Keratinocyte (primary cell): ENCODE measurements around the gene ELMO2.

Source experiments
- CTCF ChIP-seq, 3 experiments: IDR thresholded peaks in 1 of 3; conservative IDR thresholded peaks in 1 of 3; optimal IDR thresholded peaks in 1 of 3; 2 replicates in 2 of 3; 3 replicates in 1 of 3; pipeline versions ENCODE3 to v1.5.1; 2011; ENCODE audit warnings: low read length in 3 of 3, mild to moderate bottlenecking in 3 of 3, moderate library complexity in 2 of 3, control low read depth in 1 of 3, inconsistent platforms in 1 of 3; ENCODE audit not compliant: insufficient read depth in 2 of 3; ENCODE audit errors: extremely low read depth in 1 of 3
- EZH2 ChIP-seq: IDR thresholded peaks from one replicate; pipeline ENCODE4 v1.6.1; 2012; ENCODE audit warnings: inconsistent platforms, mild to moderate bottlenecking, low read length, moderate library complexity

DNA sequence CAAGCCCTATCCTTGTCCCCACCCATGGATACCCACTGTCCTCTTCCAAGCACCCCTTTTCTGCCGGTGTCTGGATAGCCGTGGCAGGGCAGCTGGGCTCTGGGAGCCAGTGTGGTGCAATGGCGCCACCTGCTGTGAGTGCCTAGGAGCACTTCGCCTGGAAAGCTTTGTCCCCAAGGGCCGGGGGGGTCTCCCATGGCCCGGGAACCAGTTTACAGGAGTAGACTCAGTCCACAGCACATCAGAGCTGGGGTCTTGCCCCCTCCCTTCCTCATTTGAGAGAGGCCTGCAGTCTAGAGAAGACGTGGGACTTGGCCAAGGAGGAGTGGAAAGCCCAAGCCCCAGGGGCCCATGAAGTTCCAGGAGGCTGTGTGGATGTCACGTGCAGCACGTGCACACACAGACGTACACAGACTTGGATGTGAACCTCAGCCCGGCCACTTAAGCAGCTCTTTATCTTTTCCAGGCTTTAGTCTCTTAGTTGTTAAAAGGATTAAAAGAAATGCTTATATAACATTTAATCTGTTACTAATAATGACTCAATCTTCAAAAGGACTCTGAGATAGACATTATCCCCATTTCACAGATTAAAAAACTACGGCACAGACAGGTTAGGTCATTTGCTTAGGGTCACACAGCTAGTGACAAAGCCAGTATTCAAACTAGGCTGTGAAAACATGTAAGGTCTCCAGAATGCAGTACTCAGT, 57.2 kb downstream of the ELMO2 start:
- TF ChIP-seq CTCF (optimal IDR thresholded peaks at IDR 0.05 in 1 of 3, IDR thresholded peaks at IDR 0.05 in 1 of 3, conservative IDR thresholded peaks at IDR 0.05 in 1 of 3; ENCODE audit: extremely low read depth in 1 of 3, insufficient read depth in 2 of 3, low read length in 3 of 3) (peak; percentile 67 to 96 (median 90)), EZH2 (no peak)
